OCI-LY3 (cell line): ENCODE data around the gene KLHDC4.

Experiments
- H2AFZ ChIP-seq: fragments of 200-600, 300-600 bp; shearing (Covaris generic); 2 replicates; pipeline ENCODE4 v1.6.0; 2014; ENCODE audit warnings: antibody characterized with exemption, low read depth, low read length
- H3K27ac ChIP-seq: fragments of 200-600, 300-600 bp; sonication (generic); 2 replicates; pipeline ENCODE4 v1.5.1; 2014; ENCODE audit warnings: mild to moderate bottlenecking, low read length, moderate library complexity, mixed read lengths
- H3K27me3 ChIP-seq: fragments of 200-600, 300-600 bp; sonication (generic); 2 replicates; pipeline ENCODE4 v1.6.1; 2014; ENCODE audit warnings: low read depth, low read length, mixed read lengths
- H3K36me3 ChIP-seq: fragments of 200-600, 300-600 bp; sonication (generic); replicated peaks from 2 replicates; pipeline ENCODE3; 2014; ENCODE audit warnings: low read depth, low read length, mixed read lengths
- H3K4me1 ChIP-seq: fragments of 300-600, 200-600 bp; sonication (generic); 2 replicates; pipeline ENCODE4 v1.6.1; 2014; ENCODE audit warnings: low read length, mixed read lengths
- H3K4me2 ChIP-seq: fragments of 200-600, 300-600 bp; sonication (generic); 2 replicates; pipeline ENCODE4 v1.6.1; 2014; ENCODE audit warnings: low read length, mixed read lengths
- H3K4me3 ChIP-seq: fragments of 300-600, 200-600 bp; sonication (generic); 2 replicates; pipeline ENCODE4 v1.5.1; 2014; ENCODE audit warnings: antibody characterized with exemption, mild to moderate bottlenecking, low read length, moderate library complexity
- H3K79me2 ChIP-seq: fragments of 300-600, 200-600 bp; shearing (Covaris generic); 2 replicates; pipeline ENCODE4 v1.6.1; 2014; ENCODE audit warnings: mild to moderate bottlenecking, low read length, mixed read lengths
- H3K9ac ChIP-seq: fragments of 300-600, 200-600 bp; shearing (Covaris generic); 2 replicates; pipeline ENCODE4 v1.6.0; 2014; ENCODE audit warnings: mild to moderate bottlenecking, low read length, moderate library complexity
- H3K9me3 ChIP-seq: fragments of 200-600, 300-600 bp; shearing (Covaris generic); 2 replicates; pipeline ENCODE4 v1.6.1; 2014; ENCODE audit warnings: low read length, mixed read lengths; ENCODE audit not compliant: insufficient read depth
- H4K20me1 ChIP-seq: fragments of 200-600, 300-600 bp; sonication (generic); 2 replicates; pipeline ENCODE4 v1.6.1; 2016; ENCODE audit warnings: low read length, mixed read lengths; ENCODE audit not compliant: insufficient read depth
- EZH2phosphoT487 ChIP-seq: fragments of 200-600 bp; shearing (Covaris generic); IDR thresholded peaks from 2 replicates; pipeline ENCODE4 v1.6.1; 2018; ENCODE audit warnings: antibody characterized with exemption, mixed run types, low read depth
- TF ChIP-seq, protein P1 (sequence below): fragments of 200-600, 300-600 bp; sonication (generic); IDR thresholded peaks from 2 replicates; pipeline ENCODE4 v1.5.1; 2014; ENCODE audit warnings: antibody characterized with exemption, low read length, low read depth

Gene KLHDC4

DNA sequence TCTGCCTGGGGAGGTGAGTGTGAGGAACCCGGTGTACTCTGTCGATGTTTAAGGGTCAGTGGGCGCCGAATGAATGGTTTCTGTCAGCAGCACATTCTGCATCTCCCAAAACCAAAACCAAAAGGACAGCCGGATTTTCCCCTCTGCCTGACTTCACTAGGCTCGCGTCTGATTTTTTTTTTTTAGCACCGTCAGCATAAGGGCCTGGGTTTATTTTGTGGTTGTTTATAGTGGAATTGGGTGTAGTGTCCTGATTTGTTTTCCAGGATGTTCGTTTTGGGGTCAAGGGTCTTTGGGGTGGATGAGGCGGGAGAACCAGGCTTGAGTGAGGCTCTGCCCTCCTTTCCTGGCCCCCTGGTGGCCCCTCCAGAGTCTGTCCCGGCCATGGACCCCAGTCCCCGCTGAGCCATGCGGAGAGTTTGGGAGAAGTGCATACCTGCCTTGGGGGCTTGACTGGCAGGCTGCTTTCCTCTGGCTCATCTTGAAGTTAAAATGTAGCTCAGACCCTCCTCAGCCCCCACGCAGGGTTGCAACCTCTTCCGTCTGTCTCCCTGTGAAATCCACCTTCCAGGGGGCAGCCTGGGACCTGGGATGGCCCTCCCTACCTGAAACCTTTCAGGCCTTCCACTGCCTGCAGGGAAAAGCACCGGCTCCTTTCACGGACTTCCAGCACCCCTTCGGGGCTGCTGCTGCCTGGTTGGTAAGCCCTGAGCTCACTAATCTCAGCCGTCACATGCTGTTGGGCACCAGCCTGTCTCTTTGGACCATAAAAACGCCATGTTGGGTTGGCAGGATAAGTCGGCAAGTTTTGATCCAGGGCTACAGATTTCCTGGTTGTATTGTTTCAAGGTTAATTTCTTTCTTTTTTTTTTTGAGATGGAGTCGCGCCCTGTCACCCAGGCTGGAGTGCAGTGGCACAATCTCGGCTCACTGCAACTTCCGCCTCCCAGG lies 103.3 kb downstream of the KLHDC4 start:
- Histone ChIP-seq H3K27me3 (peaks cover 9% of the 10 kb centered on the region; the same call in 1 of the 2 replicates), H3K9ac (no peak overlapping the region)

DNA sequence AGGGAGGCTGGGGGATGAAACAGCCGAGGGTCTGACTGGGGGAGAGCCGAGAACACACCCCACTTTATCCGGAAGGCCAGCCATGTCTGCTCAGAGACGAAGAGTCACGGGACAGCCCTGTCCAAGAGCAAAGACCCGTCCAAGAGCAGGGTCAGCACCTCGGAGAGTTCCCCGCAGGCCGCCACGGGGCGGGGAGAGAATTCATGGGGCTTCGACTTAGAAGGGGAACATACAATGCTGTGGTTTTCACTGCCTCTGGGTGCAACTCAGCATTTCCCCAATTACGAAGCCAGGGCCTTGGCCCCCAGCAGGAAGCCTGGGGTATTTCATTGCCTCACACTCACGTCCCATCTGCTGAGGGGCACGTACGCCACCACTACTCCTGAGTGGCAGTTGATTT lies 104.2 kb downstream of the KLHDC4 start:
- Histone ChIP-seq H3K9me3 (no peaks in the 10 kb centered on the region), H3K4me3 (no peak overlapping the region), H3K27me3 (peaks cover 9% of the 10 kb centered on the region; the same call in 1 of the 2 replicates), H4K20me1 (no peaks in the 10 kb centered on the region), H3K27ac (no peak overlapping the region), H3K9ac (no peak overlapping the region), H2AFZ (no peak overlapping the region), H3K36me3 (no peaks in the 10 kb centered on the region), H3K4me1 (no peaks in the 10 kb centered on the region), H3K79me2 (no peaks in the 10 kb centered on the region), H3K4me2 (no peak overlapping the region)
- no peak for TF ChIP-seq EZH2phosphoT487
- TF ChIP-seq, protein P1, sequence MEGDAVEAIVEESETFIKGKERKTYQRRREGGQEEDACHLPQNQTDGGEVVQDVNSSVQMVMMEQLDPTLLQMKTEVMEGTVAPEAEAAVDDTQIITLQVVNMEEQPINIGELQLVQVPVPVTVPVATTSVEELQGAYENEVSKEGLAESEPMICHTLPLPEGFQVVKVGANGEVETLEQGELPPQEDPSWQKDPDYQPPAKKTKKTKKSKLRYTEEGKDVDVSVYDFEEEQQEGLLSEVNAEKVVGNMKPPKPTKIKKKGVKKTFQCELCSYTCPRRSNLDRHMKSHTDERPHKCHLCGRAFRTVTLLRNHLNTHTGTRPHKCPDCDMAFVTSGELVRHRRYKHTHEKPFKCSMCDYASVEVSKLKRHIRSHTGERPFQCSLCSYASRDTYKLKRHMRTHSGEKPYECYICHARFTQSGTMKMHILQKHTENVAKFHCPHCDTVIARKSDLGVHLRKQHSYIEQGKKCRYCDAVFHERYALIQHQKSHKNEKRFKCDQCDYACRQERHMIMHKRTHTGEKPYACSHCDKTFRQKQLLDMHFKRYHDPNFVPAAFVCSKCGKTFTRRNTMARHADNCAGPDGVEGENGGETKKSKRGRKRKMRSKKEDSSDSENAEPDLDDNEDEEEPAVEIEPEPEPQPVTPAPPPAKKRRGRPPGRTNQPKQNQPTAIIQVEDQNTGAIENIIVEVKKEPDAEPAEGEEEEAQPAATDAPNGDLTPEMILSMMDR: no peak

More for the DNA sequence above, 103.3 kb downstream of the KLHDC4 start:
- H3K4me2 ChIP-seq: no peak overlapping the region
- H3K4me1 ChIP-seq: no peaks in the 10 kb centered on the region
- H3K27ac ChIP-seq: no peak overlapping the region
- TF ChIP-seq, protein P1: no peak
- H3K9me3 ChIP-seq: no peaks in the 10 kb centered on the region
- H3K79me2 ChIP-seq: no peaks in the 10 kb centered on the region
- H4K20me1 ChIP-seq: no peaks in the 10 kb centered on the region
- no peaks in the 10 kb centered on the region for H3K36me3 ChIP-seq
- H2AFZ ChIP-seq: no peak overlapping the region
- H3K4me3 ChIP-seq: no peak overlapping the region

GRCh38 chr16:87658564-87659225 lies 107.1 kb downstream of the KLHDC4 start:
- Histone ChIP-seq H3K4me2 (no peak overlapping the region), H3K36me3 (no peaks in the 10 kb centered on the region), H3K27ac (no peak overlapping the region), H3K27me3 (peaks cover 9% of the 10 kb centered on the region; the same call in 1 of the 2 replicates), H2AFZ (no peak overlapping the region), H3K9ac (no peak overlapping the region), H3K9me3 (no peaks in the 10 kb centered on the region), H3K79me2 (no peaks in the 10 kb centered on the region), H3K4me1 (no peaks in the 10 kb centered on the region), H3K4me3 (no peak overlapping the region), H4K20me1 (no peaks in the 10 kb centered on the region)
- TF ChIP-seq, protein P1: no peak
- TF ChIP-seq EZH2phosphoT487: no peak
